Measurements from ENCODE around the gene ADGRB3. TPM values are rescaled to one million over a fixed set of nuclear protein-coding genes. Genes with fewer than 3 reads are reported as not detected.

The ADGRB3 gene
- total RNA-seq, 1 experiment from 2014 or later, result not detected

DNA sequence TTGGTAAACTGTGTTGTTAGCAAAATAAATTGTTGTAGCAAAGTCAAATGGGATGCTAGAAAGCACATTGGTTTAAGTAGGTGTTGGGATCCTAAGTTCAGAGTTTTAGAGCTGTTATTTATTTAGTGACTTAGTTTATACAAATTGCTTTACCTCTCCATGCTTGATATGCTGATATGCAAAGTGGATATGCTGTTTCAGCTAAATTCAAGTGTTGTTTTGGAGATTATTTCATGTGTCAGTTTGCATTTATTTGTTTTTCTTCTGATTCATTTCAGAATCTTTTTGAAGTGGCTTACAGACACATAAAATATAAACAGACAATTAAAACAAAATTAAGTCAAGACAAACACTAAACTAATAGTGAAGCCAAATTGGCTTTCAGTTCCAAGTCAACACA is 203.5 kb downstream of the ADGRB3 start:
- POLR2A ChIA-PET, result no interaction called here
- DNase-seq (ENCODE audit: unreplicated experiment), result no peak
- no peaks in the 10 kb centered on the region for H3K9me3 Mint-ChIP-seq (ENCODE audit: unreplicated experiment)
- H3K27me3 Mint-ChIP-seq (ENCODE audit: insufficient read depth, unreplicated experiment), result peaks cover 59% of the 10 kb centered on the region
- H3K4me1 Mint-ChIP-seq (ENCODE audit: insufficient read depth, unreplicated experiment), result no peaks in the 10 kb centered on the region
- intact Hi-C loops (cut with micrococcal nuclease), result no loop called here
- TF ChIP-seq, protein P1, sequence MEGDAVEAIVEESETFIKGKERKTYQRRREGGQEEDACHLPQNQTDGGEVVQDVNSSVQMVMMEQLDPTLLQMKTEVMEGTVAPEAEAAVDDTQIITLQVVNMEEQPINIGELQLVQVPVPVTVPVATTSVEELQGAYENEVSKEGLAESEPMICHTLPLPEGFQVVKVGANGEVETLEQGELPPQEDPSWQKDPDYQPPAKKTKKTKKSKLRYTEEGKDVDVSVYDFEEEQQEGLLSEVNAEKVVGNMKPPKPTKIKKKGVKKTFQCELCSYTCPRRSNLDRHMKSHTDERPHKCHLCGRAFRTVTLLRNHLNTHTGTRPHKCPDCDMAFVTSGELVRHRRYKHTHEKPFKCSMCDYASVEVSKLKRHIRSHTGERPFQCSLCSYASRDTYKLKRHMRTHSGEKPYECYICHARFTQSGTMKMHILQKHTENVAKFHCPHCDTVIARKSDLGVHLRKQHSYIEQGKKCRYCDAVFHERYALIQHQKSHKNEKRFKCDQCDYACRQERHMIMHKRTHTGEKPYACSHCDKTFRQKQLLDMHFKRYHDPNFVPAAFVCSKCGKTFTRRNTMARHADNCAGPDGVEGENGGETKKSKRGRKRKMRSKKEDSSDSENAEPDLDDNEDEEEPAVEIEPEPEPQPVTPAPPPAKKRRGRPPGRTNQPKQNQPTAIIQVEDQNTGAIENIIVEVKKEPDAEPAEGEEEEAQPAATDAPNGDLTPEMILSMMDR (IDR thresholded peaks at IDR 0.05; ENCODE audit: unreplicated experiment), result no peak
- BruUV-seq (replicated peaks), result no TSS peak
- no peak overlapping the region for H3K4me3 Mint-ChIP-seq (ENCODE audit: unreplicated experiment)
- no peak overlapping the region for H3K27ac Mint-ChIP-seq (ENCODE audit: low read depth, unreplicated experiment)
- no peaks in the 10 kb centered on the region for H3K36me3 Mint-ChIP-seq (ENCODE audit: insufficient read depth, unreplicated experiment)
- CTCF ChIA-PET, result no interaction called here

DNA sequence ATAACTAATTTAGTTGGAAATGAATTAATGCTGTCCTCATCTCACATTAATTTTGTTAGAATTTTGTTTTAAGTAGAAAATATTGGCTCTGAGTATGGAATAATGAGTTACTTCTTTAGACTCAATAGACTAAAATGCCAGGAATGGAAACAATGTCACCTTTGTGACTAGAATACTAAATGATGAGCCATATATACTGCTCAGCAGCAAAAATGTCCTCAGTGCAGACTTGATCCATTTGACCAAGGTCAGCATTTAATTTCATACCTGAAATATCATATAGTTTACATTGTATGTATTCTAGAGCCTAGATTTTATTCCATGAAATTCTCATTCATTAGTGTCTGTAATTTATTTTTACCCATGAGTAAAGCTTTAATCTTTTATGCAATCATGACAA is 217.7 kb downstream of the ADGRB3 start:
- BruUV-seq (replicated peaks), result no TSS peak
- Mint-ChIP-seq H3K36me3 (ENCODE audit: insufficient read depth, unreplicated experiment) (no peaks in the 10 kb centered on the region), H3K27ac (ENCODE audit: low read depth, unreplicated experiment) (no peak overlapping the region), H3K9me3 (ENCODE audit: unreplicated experiment) (peaks cover 10% of the 10 kb centered on the region), H3K4me1 (ENCODE audit: insufficient read depth, unreplicated experiment) (no peaks in the 10 kb centered on the region), H3K4me3 (ENCODE audit: unreplicated experiment) (no peak overlapping the region), H3K27me3 (ENCODE audit: insufficient read depth, unreplicated experiment) (peaks cover 44% of the 10 kb centered on the region)
- ChIA-PET CTCF (no interaction called here), POLR2A (no interaction called here)
- DNase-seq (ENCODE audit: unreplicated experiment), result no peak
- TF ChIP-seq, protein P1 (IDR thresholded peaks at IDR 0.05; ENCODE audit: unreplicated experiment), result no peak
- intact Hi-C loops (cut with micrococcal nuclease), result no loop called here

DNA sequence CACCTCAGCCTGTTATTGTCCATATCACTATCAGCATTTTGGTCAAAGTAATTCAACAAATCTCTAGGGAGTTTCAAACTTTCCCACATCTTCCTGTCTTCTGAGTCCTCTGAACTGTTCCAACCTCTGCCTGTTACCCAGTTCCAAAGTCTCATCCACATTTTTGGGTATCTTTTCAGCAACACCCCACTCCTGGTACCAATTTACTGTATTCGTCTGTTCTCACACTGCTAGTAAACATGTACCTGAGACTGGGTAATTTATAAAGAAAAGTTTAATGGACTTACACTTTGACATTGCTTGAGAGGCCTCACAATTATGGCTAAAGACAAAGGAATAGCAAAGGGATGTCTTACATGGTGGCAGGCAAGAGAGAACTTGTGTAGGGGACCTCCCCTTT is 224.2 kb downstream of the ADGRB3 start:
- no peak for DNase-seq (ENCODE audit: unreplicated experiment)
- H3K27ac Mint-ChIP-seq (ENCODE audit: low read depth, unreplicated experiment), result no peak overlapping the region
- peaks cover 5% of the 10 kb centered on the region for H3K27me3 Mint-ChIP-seq (ENCODE audit: insufficient read depth, unreplicated experiment)
- TF ChIP-seq, protein P1 (IDR thresholded peaks at IDR 0.05; ENCODE audit: unreplicated experiment), result no peak
- peaks cover 14% of the 10 kb centered on the region for H3K9me3 Mint-ChIP-seq (ENCODE audit: unreplicated experiment)
- ChIA-PET POLR2A (no interaction called here), CTCF (no interaction called here)
- BruUV-seq (replicated peaks), result no TSS peak
- no peaks in the 10 kb centered on the region for H3K4me1 Mint-ChIP-seq (ENCODE audit: insufficient read depth, unreplicated experiment)
- no peak overlapping the region for H3K4me3 Mint-ChIP-seq (ENCODE audit: unreplicated experiment)
- intact Hi-C loops (cut with micrococcal nuclease), result no loop called here
- H3K36me3 Mint-ChIP-seq (ENCODE audit: insufficient read depth, unreplicated experiment), result no peaks in the 10 kb centered on the region

DNA sequence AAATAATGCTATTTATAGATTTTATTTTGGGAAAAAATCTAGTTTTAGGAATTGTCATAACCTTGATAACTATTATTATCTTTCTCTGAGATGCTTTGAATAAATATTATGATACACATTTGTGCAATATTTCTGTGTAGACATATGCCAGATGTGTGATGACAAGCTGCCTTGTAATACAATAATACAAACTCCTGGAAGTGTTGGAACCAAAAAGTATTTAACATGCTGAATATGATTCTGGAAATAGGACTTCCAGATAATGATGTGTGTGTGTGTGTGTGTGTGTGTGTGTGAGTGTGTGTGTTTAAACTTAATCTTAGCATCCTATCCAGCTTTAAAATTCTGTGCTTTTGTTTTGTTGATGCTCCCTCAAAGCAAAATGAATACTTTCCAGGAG is 233.6 kb downstream of the ADGRB3 start:
- no peak overlapping the region for H3K4me3 Mint-ChIP-seq (ENCODE audit: unreplicated experiment)
- peaks cover 37% of the 10 kb centered on the region for H3K27me3 Mint-ChIP-seq (ENCODE audit: insufficient read depth, unreplicated experiment)
- no peaks in the 10 kb centered on the region for H3K9me3 Mint-ChIP-seq (ENCODE audit: unreplicated experiment)
- BruUV-seq (replicated peaks), result no TSS peak
- CTCF ChIA-PET, result no interaction called here
- TF ChIP-seq, protein P1 (IDR thresholded peaks at IDR 0.05; ENCODE audit: unreplicated experiment), result no peak
- no peaks in the 10 kb centered on the region for H3K36me3 Mint-ChIP-seq (ENCODE audit: insufficient read depth, unreplicated experiment)
- no peak for DNase-seq (ENCODE audit: unreplicated experiment)
- no peaks in the 10 kb centered on the region for H3K4me1 Mint-ChIP-seq (ENCODE audit: insufficient read depth, unreplicated experiment)
- H3K27ac Mint-ChIP-seq (ENCODE audit: low read depth, unreplicated experiment), result no peak overlapping the region
- intact Hi-C loops (cut with micrococcal nuclease), result no loop called here
- POLR2A ChIA-PET, result no interaction called here
